K562 (cell line): Measurements from ENCODE around the gene DAGLA. TPM values are rescaled to one million over a fixed set of nuclear protein-coding genes. Genes with fewer than 3 reads are reported as not detected.
A peak's percentile ranks its signal among the peaks of the same experiment; 100 is the strongest.

Source experiments
- ATAC-seq: fragments of 200-7000 bp; cut with Tn5 transposase; 3 replicates; pipeline ENCODE4 v1.9.1; 2020; ENCODE audit warnings: moderate library complexity
- BruUV-seq: library from RNA; stranded (reverse); fragments of 400-500 nt; replicated peaks from 2 replicates; lab custom pipeline; 2021; lab: Mats Ljungman, UMichigan
- CTCF ChIA-PET: fragments of 300-600 bp; formaldehyde crosslinking; extraction: SDS; loops from one replicate; lab custom pipeline; 2021; ENCODE audit warnings: low intra/inter-chr PET ratio; lab: Yijun Ruan, JAX
- POLR2A ChIA-PET: fragments of 300-600, 350-650 bp; sonication (Branson Sonifier 250); formaldehyde crosslinking; extraction: SDS; loops from one replicate; lab custom pipeline; 2021; ENCODE audit warnings: antibody characterized with exemption, inconsistent platforms; lab: Yijun Ruan, JAX
- DNase-seq, 4 experiments: peaks; one replicate each; pipeline versions ENCODE4 v3.0.0 to v3.0.0-alpha.2; 2011 to 2018; ENCODE audit warnings: low spot score in 3 of 4, mixed read lengths in 3 of 4; ENCODE audit errors: extremely low read depth in 1 of 4
- FAIRE-seq: peaks from 2 replicates; lab custom pipeline; 2011; peaks lifted over from hg19 to GRCh38; lab: Jason Lieb, UNC
- H2AFZ ChIP-seq: 2 replicates; pipeline ENCODE4 v1.6.0; 2011; ENCODE audit warnings: low read depth, low read length, control low read depth, inconsistent platforms
- H3K27ac ChIP-seq: fragments of 200-600 bp; 3 replicates; pipeline ENCODE4 v1.8.0; 2011; ENCODE audit warnings: low read depth, mild to moderate bottlenecking, control low read depth, inconsistent platforms, low read length, moderate library complexity, mixed read lengths; ENCODE audit errors: extremely low read depth
- H3K27me3 ChIP-seq, 2 experiments: fragments of 300-600 bp in 1 of 2; 2 replicates in 1 of 2; 3 replicates in 1 of 2; pipeline versions ENCODE4 v1.6.0 to v1.8.0; 2011; ENCODE audit warnings: inconsistent platforms in 2 of 2, low read length in 2 of 2, mild to moderate bottlenecking in 1 of 2, mixed read lengths in 1 of 2, moderate library complexity in 1 of 2; ENCODE audit not compliant: control insufficient read depth in 2 of 2, insufficient read depth in 2 of 2
- H3K36me3 ChIP-seq: fragments of 300-600 bp; 3 replicates; pipeline ENCODE4 v1.8.0; 2011; ENCODE audit warnings: mild to moderate bottlenecking, low read length, inconsistent platforms; ENCODE audit not compliant: control insufficient read depth, insufficient read depth
- H3K4me1 ChIP-seq, 2 experiments: fragments of 200-600 bp in 1 of 2; replicated peaks in 1 of 2; 2 replicates in 1 of 2; 3 replicates in 1 of 2; pipeline versions ENCODE4 v1.5.1 to v1.8.0; 2011; ENCODE audit warnings: inconsistent platforms in 2 of 2, low read length in 2 of 2, mild to moderate bottlenecking in 1 of 2, mixed read lengths in 1 of 2, moderate library complexity in 1 of 2; ENCODE audit not compliant: control insufficient read depth in 2 of 2, insufficient read depth in 2 of 2
- H3K4me2 ChIP-seq: 2 replicates; pipeline ENCODE4 v1.6.1; 2011; ENCODE audit warnings: low read length, control low read depth, inconsistent platforms, mixed read lengths; ENCODE audit not compliant: insufficient read depth
- H3K4me3 ChIP-seq: fragments of 200-600 bp; sonication (generic), shearing (Covaris generic); 2 replicates; pipeline ENCODE4 v1.5.1; 2016; ENCODE audit warnings: control low read depth, inconsistent platforms
- H3K79me2 ChIP-seq: fragments of 200-600 bp; 3 replicates; pipeline ENCODE4 v1.8.0; 2011; ENCODE audit warnings: low read length, inconsistent platforms; ENCODE audit not compliant: control insufficient read depth, insufficient read depth
- H3K9ac ChIP-seq, 2 experiments: 2 replicates each; pipeline versions ENCODE4 v1.6.0 to v1.6.1; 2011; ENCODE audit warnings: low read depth in 2 of 2, low read length in 2 of 2, control low read depth in 1 of 2, inconsistent platforms in 1 of 2, mild to moderate bottlenecking in 1 of 2, mixed read lengths in 1 of 2; ENCODE audit not compliant: insufficient read depth in 1 of 2
- H3K9me1 ChIP-seq: one replicate; pipeline ENCODE4 v1.6.0; 2011; ENCODE audit warnings: inconsistent platforms, mild to moderate bottlenecking, low read length, moderate library complexity; ENCODE audit not compliant: control insufficient read depth, insufficient read depth
- H3K9me3 ChIP-seq: replicated peaks from 2 replicates; pipeline ENCODE4 v1.5.1; 2011; ENCODE audit warnings: low read depth, low read length, inconsistent platforms; ENCODE audit not compliant: control insufficient read depth, insufficient read depth
- H4K20me1 ChIP-seq: replicated peaks from 2 replicates; pipeline ENCODE4 v1.6.1; 2011; ENCODE audit warnings: low read length, inconsistent platforms, mixed read lengths; ENCODE audit not compliant: control insufficient read depth, insufficient read depth
- ARHGAP35 ChIP-seq: fragments of 450-650 bp; IDR thresholded peaks from 2 replicates; pipeline ENCODE4 v1.6.1; 2018; ENCODE audit not compliant: partially characterized antibody
- ATF7 ChIP-seq: fragments of 450-650 bp; IDR thresholded peaks from 2 replicates; pipeline ENCODE4 v1.7.1; 2014; ENCODE audit warnings: mild to moderate bottlenecking, moderate library complexity
- CCAR2 ChIP-seq: fragments of 200-400 bp; formaldehyde crosslinking; IDR thresholded peaks from 2 replicates; pipeline ENCODE4 v1.6.1; 2017; ENCODE audit warnings: mild to moderate bottlenecking, low read depth, low read length
- CREM ChIP-seq: IDR thresholded peaks from 2 replicates; pipeline ENCODE4 v1.6.1; 2014; ENCODE audit warnings: antibody characterized with exemption, low read depth
- ETV6 ChIP-seq, 3 experiments: fragments of 150-350 bp in 1 of 3; sonication (generic) in 1 of 3; formaldehyde crosslinking in 1 of 3; IDR thresholded peaks; 2 replicates each; pipeline versions ENCODE4 v1.6.1 to v1.8.0; 2014 to 2022; ENCODE audit warnings: borderline replicate concordance in 2 of 3, low read depth in 2 of 3, antibody characterized with exemption in 1 of 3, low read length in 1 of 3, mild to moderate bottlenecking in 1 of 3, missing genetic modification reagents in 1 of 3
- FOXJ2 ChIP-seq: fragments of 200-800 bp; sonication (Bioruptor generic); IDR thresholded peaks from 2 replicates; pipeline ENCODE4 v1.6.1; 2016; ENCODE audit warnings: missing genetic modification characterization, missing compliant biosample characterization
- GABPA ChIP-seq: fragments of 200-800 bp; sonication (Bioruptor generic); conservative IDR thresholded peaks from 2 replicates; pipeline ENCODE4 v1.6.1; 2016; ENCODE audit warnings: low read depth, missing genetic modification characterization, missing compliant biosample characterization
- HIVEP1 ChIP-seq: fragments of 250-450 bp; sonication (Bioruptor Pico); IDR thresholded peaks from 2 replicates; pipeline ENCODE4 v1.4.0; 2020; ENCODE audit warnings: mild to moderate bottlenecking
- LARP7 ChIP-seq: fragments of 450-650 bp; IDR thresholded peaks from 2 replicates; pipeline ENCODE4 v1.6.1; 2016
- MCM5 ChIP-seq: fragments of 450-650 bp; IDR thresholded peaks from 2 replicates; pipeline ENCODE4 v1.6.1; 2016; ENCODE audit warnings: low read depth
- MIER1 ChIP-seq: fragments of 450-650 bp; IDR thresholded peaks from 2 replicates; pipeline ENCODE4 v1.6.1; 2016; ENCODE audit warnings: antibody characterized with exemption, mild to moderate bottlenecking, low read depth
- NRF1 ChIP-seq, 2 experiments: fragments of 450-650 bp; IDR thresholded peaks in 1 of 2; conservative IDR thresholded peaks in 1 of 2; 2 replicates each; pipeline ENCODE4 v1.6.1; 2014; ENCODE audit warnings: mild to moderate bottlenecking in 2 of 2
- POLR2A ChIP-seq: fragments of 450-650 bp; conservative IDR thresholded peaks from 2 replicates; pipeline ENCODE4 v1.6.1; 2016
- RAD21 ChIP-seq, 2 experiments: fragments of 250-450 bp in 1 of 2; fragments of 450-650 bp in 1 of 2; sonication (Bioruptor Pico) in 1 of 2; formaldehyde crosslinking in 1 of 2; IDR thresholded peaks in 1 of 2; conservative IDR thresholded peaks in 1 of 2; 2 replicates each; pipeline versions ENCODE4 v1.4.0 to v1.8.0; 2020 to 2022; ENCODE audit warnings: mild to moderate bottlenecking in 2 of 2, moderate library complexity in 1 of 2
- RBM39 ChIP-seq: fragments of 200-400 bp; formaldehyde crosslinking; optimal IDR thresholded peaks from 2 replicates; pipeline ENCODE3; 2018; ENCODE audit warnings: low read depth, low read length
- RFX1 ChIP-seq: fragments of 450-650 bp; IDR thresholded peaks from 2 replicates; pipeline ENCODE4 v1.6.1; 2016; ENCODE audit warnings: mild to moderate bottlenecking, moderate library complexity
- RHOXF2B ChIP-seq: fragments of 250-450 bp; sonication (Bioruptor Pico); conservative IDR thresholded peaks from 2 replicates; pipeline ENCODE4 v1.5.1; 2021
- SMARCC2 ChIP-seq: fragments of 450-650 bp; IDR thresholded peaks from 2 replicates; pipeline ENCODE4 v1.6.1; 2017; ENCODE audit warnings: antibody characterized with exemption, moderate library complexity, mild to moderate bottlenecking, low read depth
- TAF7 ChIP-seq: fragments of 450-650 bp; IDR thresholded peaks from 2 replicates; pipeline ENCODE4 v1.6.1; 2016; ENCODE audit warnings: missing genetic modification characterization, missing compliant biosample characterization
- U2AF1 ChIP-seq: fragments of 200-400 bp; formaldehyde crosslinking; optimal IDR thresholded peaks from 2 replicates; pipeline ENCODE3; 2017; ENCODE audit warnings: mild to moderate bottlenecking, low read depth, low read length, moderate library complexity
- ZNF699 ChIP-seq: fragments of 250-450 bp; sonication (Bioruptor Pico); IDR thresholded peaks from 2 replicates; pipeline ENCODE4 v1.8.0; 2021; ENCODE audit warnings: mild to moderate bottlenecking, moderate library complexity; ENCODE audit not compliant: insufficient replicate concordance
- WGBS: fragments of 100-300 bp; shearing (Covaris generic); methylation state at CpG from one replicate; pipeline ENCODE4 v1.1.6; 2016; ENCODE audit warnings: low coverage, mixed read lengths; ENCODE audit not compliant: insufficient coverage; ENCODE audit errors: missing lambda C conversion rate; 5-methylcytosine and 5-hydroxymethylcytosine counted together
- in situ Hi-C: fragments of 300-500 bp; cut with MboI; formaldehyde crosslinking; loops from 4 replicates; pipeline ENCODE4 v1.15.0; 2018; ENCODE audit warnings: inconsistent platforms, mixed read lengths
- intact Hi-C: fragments of 100-400 bp; cut with micrococcal nuclease; formaldehyde crosslinking; loops from 2 replicates; pipeline ENCODE4 v1.14.2; 2022
- polyA plus RNA-seq, 8 experiments: library from polyadenylated mRNA; depleted of rRNA in 4 of 8; stranded (reverse) in 5 of 8; unstranded in 3 of 8; fragments of >200 nt; fragmentation: Nextera tagmentation in 2 of 8; fragmentation: Illumina TruSeq in 1 of 8; extraction: Ambion mirVana in 2 of 8; extraction: Trizol in 1 of 8; gene quantifications; 2 replicates each; pipeline versions ENCODE4 v1.2.1 to v1.2.3, GENCODE V29; 2011 to 2014; ENCODE audit warnings: inconsistent platforms in 1 of 8, missing spikeins in 1 of 8
- total RNA-seq, 7 experiments: library from RNA; depleted of rRNA in 6 of 7; stranded (reverse); fragments of >200 nt in 6 of 7; fragmentation: Illumina TruSeq in 2 of 7; extraction: Trizol in 2 of 7; gene quantifications; 2 replicates each; pipeline versions ENCODE4 v1.2.1 to v1.2.3, GENCODE V29; 2011 to 2021; ENCODE audit warnings: low replicate concordance in 1 of 7
- TF ChIP-seq, protein P1 (sequence below): sonication (generic); formaldehyde crosslinking; IDR thresholded peaks from 2 replicates; pipeline ENCODE4 v1.9.0; 2022; ENCODE audit warnings: mild to moderate bottlenecking, missing genetic modification reagents
- TF ChIP-seq, protein P2 (sequence below), 3 experiments: IDR thresholded peaks in 2 of 3; conservative IDR thresholded peaks in 1 of 3; 2 replicates each; pipeline ENCODE4 v1.5.1; 2011 to 2012; ENCODE audit warnings: low read length in 3 of 3, mild to moderate bottlenecking in 3 of 3, control low read depth in 2 of 3, improper control_type of control experiment in 1 of 3, inconsistent platforms in 1 of 3, low read depth in 1 of 3, mixed read lengths in 1 of 3, moderate library complexity in 1 of 3; ENCODE audit not compliant: insufficient read depth in 2 of 3

DAGLA gene
- total and polyA plus RNA-seq, 9 of the 15 experiments (the other 6 are each of a cell fraction or from before 2014, with no cell fraction given): 0.03 to 0.16 (median 0.04) TPM; not detected in 4

DNA sequence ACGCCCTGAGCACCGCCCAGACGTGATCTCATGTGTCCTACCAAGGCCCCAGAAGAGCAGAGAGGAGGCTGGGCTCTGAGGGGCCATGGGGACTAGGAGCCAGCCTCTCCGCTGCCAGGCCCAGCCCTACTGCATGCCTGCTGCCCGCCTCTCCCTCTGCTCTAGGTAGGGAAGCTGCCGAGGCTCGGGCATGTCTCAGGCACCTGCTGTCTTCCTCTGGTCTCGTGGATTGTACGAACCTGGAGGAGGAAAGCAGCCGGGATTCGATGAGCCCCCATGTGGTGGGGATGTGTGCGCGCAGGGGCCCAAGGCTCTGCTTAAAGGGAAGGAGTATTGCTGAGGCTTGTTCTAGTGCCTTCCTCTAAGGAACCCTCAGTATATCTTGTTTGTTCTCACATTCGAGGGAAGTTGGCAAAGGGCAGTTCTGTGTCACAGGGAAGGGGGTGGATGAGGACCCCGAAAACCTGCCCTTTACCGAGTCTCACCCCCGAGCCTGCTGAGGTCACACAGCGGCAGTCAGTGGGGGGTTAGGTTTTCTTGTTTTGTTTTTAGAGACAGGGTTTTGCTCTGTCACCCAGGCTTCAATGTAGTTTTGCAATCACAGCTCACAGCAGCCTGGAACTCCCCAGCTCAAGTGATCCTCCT, 21.2 kb downstream of the DAGLA start:
- ChIA-PET CTCF (no interaction called here), POLR2A (interaction anchor here (0.6 kb wide), 1 partner anchor 24 kb away, joined by 3 read pairs; no protein-coding TSS in a partner anchor)
- no peaks in the 10 kb centered on the region for H3K9me3 ChIP-seq
- WGBS: 7% methylated on average over 18 of the region's 18 CpGs
- H3K9me1 ChIP-seq: no peaks in the 10 kb centered on the region
- H3K27ac ChIP-seq: no peak overlapping the region
- H4K20me1 ChIP-seq: peaks cover 17% of the 10 kb centered on the region
- DNase-seq: peak; percentile 44 to 67 (median 56)
- peak; percentile 75 for FAIRE-seq
- peak overlapping the region in 1 of 2 experiments; percentile 61; a peak in 1 of 4 replicates for H3K9ac ChIP-seq
- H2AFZ ChIP-seq: no peak overlapping the region
- peak; percentile 86 for ATAC-seq
- H3K4me3 ChIP-seq: no peak overlapping the region
- no peak overlapping the region for H3K4me2 ChIP-seq
- no peaks in the 10 kb centered on the region for H3K79me2 ChIP-seq
- H3K27me3 ChIP-seq: peaks cover 18 to 64% of the 10 kb centered on the region in 2 experiments; a peak in 4 of 5 replicates
- H3K4me1 ChIP-seq: peaks cover 0 to 28% of the 10 kb centered on the region in 2 experiments; a peak in 4 of 5 replicates
- no TSS peak for BruUV-seq
- intact Hi-C loops: no loop called here
- no peaks in the 10 kb centered on the region for H3K36me3 ChIP-seq
- in situ Hi-C loops: no loop called here
- TF ChIP-seq U2AF1: no peak
- TF ChIP-seq FOXJ2 (tag): no peak
- TF ChIP-seq GABPA (tag): no peak
- no peak for TF ChIP-seq HIVEP1 (CRISPR knock-in tag)
- no peak for TF ChIP-seq RBM39
- TF ChIP-seq ETV6 (IDR thresholded peaks at IDR 0.05; ENCODE audit: borderline replicate concordance in 1 of 2, low read depth in 2 of 2, low read length in 1 of 2): no peak
- no peak for TF ChIP-seq ETV6 (CRISPR knock-in tag; IDR thresholded peaks at IDR 0.05; ENCODE audit: borderline replicate concordance)
- TF ChIP-seq CCAR2: no peak
- no peak for TF ChIP-seq RFX1
- TF ChIP-seq RHOXF2B (CRISPR knock-in tag): no peak
- TF ChIP-seq ATF7: no peak
- no peak for TF ChIP-seq TAF7 (tag)
- no peak for TF ChIP-seq ZNF699 (CRISPR knock-in tag)
- no peak for TF ChIP-seq ARHGAP35
- TF ChIP-seq, protein P1, sequence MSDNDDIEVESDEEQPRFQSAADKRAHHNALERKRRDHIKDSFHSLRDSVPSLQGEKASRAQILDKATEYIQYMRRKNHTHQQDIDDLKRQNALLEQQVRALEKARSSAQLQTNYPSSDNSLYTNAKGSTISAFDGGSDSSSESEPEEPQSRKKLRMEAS (CRISPR knock-in tag): peak; percentile 32; the same call in 1 of the 2 replicates
- no peak for TF ChIP-seq LARP7
- TF ChIP-seq MCM5: no peak
- TF ChIP-seq SMARCC2: no peak
- TF ChIP-seq CREM: no peak
- no peak for TF ChIP-seq POLR2A
- peak; percentile 23 to 30; a peak in 2 of 4 replicates for TF ChIP-seq NRF1 (conservative IDR thresholded peaks at IDR 0.05 in 1 of 2, IDR thresholded peaks at IDR 0.05 in 1 of 2)
- TF ChIP-seq, protein P2, sequence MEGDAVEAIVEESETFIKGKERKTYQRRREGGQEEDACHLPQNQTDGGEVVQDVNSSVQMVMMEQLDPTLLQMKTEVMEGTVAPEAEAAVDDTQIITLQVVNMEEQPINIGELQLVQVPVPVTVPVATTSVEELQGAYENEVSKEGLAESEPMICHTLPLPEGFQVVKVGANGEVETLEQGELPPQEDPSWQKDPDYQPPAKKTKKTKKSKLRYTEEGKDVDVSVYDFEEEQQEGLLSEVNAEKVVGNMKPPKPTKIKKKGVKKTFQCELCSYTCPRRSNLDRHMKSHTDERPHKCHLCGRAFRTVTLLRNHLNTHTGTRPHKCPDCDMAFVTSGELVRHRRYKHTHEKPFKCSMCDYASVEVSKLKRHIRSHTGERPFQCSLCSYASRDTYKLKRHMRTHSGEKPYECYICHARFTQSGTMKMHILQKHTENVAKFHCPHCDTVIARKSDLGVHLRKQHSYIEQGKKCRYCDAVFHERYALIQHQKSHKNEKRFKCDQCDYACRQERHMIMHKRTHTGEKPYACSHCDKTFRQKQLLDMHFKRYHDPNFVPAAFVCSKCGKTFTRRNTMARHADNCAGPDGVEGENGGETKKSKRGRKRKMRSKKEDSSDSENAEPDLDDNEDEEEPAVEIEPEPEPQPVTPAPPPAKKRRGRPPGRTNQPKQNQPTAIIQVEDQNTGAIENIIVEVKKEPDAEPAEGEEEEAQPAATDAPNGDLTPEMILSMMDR (IDR thresholded peaks at IDR 0.05 in 2 of 3, conservative IDR thresholded peaks at IDR 0.05 in 1 of 3; ENCODE audit: insufficient read depth in 2 of 3, low read depth in 1 of 3, low read length in 3 of 3): peak; percentile 47 to 63 (median 49); a peak in 5 of 6 replicates
- TF ChIP-seq RAD21 (CRISPR knock-in tag; conservative IDR thresholded peaks at IDR 0.05 in 1 of 2, IDR thresholded peaks at IDR 0.05 in 1 of 2): peak in 1 of 2 experiments; percentile 22; a peak in 1 of 4 replicates
- TF ChIP-seq MIER1: no peak
